Renal pelvis (tissue), 4 donors: ENCODE results near the gene CCDC40. TPM values are rescaled to one million over a fixed set of nuclear protein-coding genes. Genes with fewer than 3 reads are reported as not detected.
"Not testable (repeated sequence)": the region's sequence is repeated elsewhere in the genome, so short reads cannot be mapped to it uniquely, and the experiment has no call there.

ENCODE experiments used
- DNase-seq: peaks from one replicate; pipeline ENCODE4 v3.0.0-alpha.2; 2013
- polyA plus RNA-seq, 3 donors: library from polyadenylated mRNA; unstranded; fragments of 120-200 nt; gene quantifications; one replicate each; pipeline ENCODE4 v1.2.1, GENCODE V29; 2013; ENCODE audit not compliant: insufficient read length in 3 of 3

CCDC40 gene
- polyA plus RNA-seq, 3 donors: 10.9 to 22.2 (median 18.2) TPM

GRCh38 chr17:80036715-80037477 lies 454 bp downstream of the CCDC40 start:
- peak; percentile 83 for DNase-seq

GRCh38 chr17:80043963-80044362 lies 7.5 kb downstream of the CCDC40 start:
- DNase-seq: no peak

GRCh38 chr17:80045703-80046102 lies 9.3 kb downstream of the CCDC40 start:
- no peak for DNase-seq

- DNase-seq: not testable (repeated sequence)
These were observed 10.3 kb downstream of the CCDC40 start for GRCh38 chr17:80046709-80047108.

GRCh38 chr17:80047176-80047575 lies 10.7 kb downstream of the CCDC40 start:
- DNase-seq: no peak

- no peak for DNase-seq
These were observed 13.5 kb downstream of the CCDC40 start for GRCh38 chr17:80049986-80050385.

- no peak for DNase-seq
These were observed 14.3 kb downstream of the CCDC40 start for GRCh38 chr17:80050706-80051105.

GRCh38 chr17:80051681-80052080 lies 15.2 kb downstream of the CCDC40 start:
- DNase-seq: no peak

GRCh38 chr17:80053102-80053501 lies 16.7 kb downstream of the CCDC40 start:
- no peak for DNase-seq

- no peak for DNase-seq
These were observed 19.2 kb downstream of the CCDC40 start for GRCh38 chr17:80055597-80055996.

GRCh38 chr17:80058311-80058955 lies 22.0 kb downstream of the CCDC40 start:
- no peak for DNase-seq

GRCh38 chr17:80060644-80061043 lies 24.2 kb downstream of the CCDC40 start:
- no peak for DNase-seq

- DNase-seq: no peak
These were observed 25.0 kb downstream of the CCDC40 start for GRCh38 chr17:80061421-80061820.

- DNase-seq: no peak
These were observed 27.6 kb downstream of the CCDC40 start for GRCh38 chr17:80063830-80064585.

GRCh38 chr17:80064696-80065095 lies 28.3 kb downstream of the CCDC40 start:
- DNase-seq: no peak

GRCh38 chr17:80065478-80066170 lies 29.2 kb downstream of the CCDC40 start:
- no peak for DNase-seq

GRCh38 chr17:80067393-80067986 lies 31.0 kb downstream of the CCDC40 start:
- no peak for DNase-seq

GRCh38 chr17:80068301-80069222 lies 32.1 kb downstream of the CCDC40 start:
- DNase-seq: peak; percentile 76

GRCh38 chr17:80070375-80071115 lies 34.1 kb downstream of the CCDC40 start:
- no peak for DNase-seq
